ENCODE results near the gene DNAJC1.

The DNAJC1 gene

GRCh38 chr10:22010973-22011408, 7.5 kb upstream of the DNAJC1 start:
- no peak overlapping the region for H2AFZ ChIP-seq (ENCODE audit: low read depth, low read length)

GRCh38 chr10:22010539-22010938, 7.0 kb upstream of the DNAJC1 start:
- Histone ChIP-seq H3K79me2 (ENCODE audit: insufficient read depth, low read length) (no peaks in the 10 kb centered on the region), H2AFZ (ENCODE audit: low read depth, low read length) (no peak overlapping the region), H3K4me3 (ENCODE audit: low read depth in 1 of 2, low read length in 2 of 2) (no peak overlapping the region), H3K36me3 (ENCODE audit: insufficient read depth, low read length) (no peaks in the 10 kb centered on the region), H3K4me1 (ENCODE audit: insufficient read depth, low read length) (peaks cover 4% of the 10 kb centered on the region), H4K20me1 (ENCODE audit: insufficient read depth, low read length) (no peaks in the 10 kb centered on the region), H3K4me2 (ENCODE audit: insufficient read depth, low read length) (no peak overlapping the region), H3K9ac (ENCODE audit: low read depth, low read length) (no peak overlapping the region), H3K27ac (ENCODE audit: low read length) (no peak overlapping the region), H3K27me3 (ENCODE audit: insufficient read depth, low read length, poor library complexity) (peaks cover 3% of the 10 kb centered on the region), H3K9me3 (ENCODE audit: insufficient read depth, low read length, severe bottlenecking) (no peaks in the 10 kb centered on the region)
- TF ChIP-seq CTCF (IDR thresholded peaks at IDR 0.05; ENCODE audit: borderline replicate concordance, extremely low read depth, low read length, poor library complexity, severe bottlenecking) (no peak), EZH2 (IDR thresholded peaks at IDR 0.05; ENCODE audit: borderline replicate concordance, low read depth, low read length, severe bottlenecking) (no peak)
- no peak for DNase-seq
- ATAC-seq (ENCODE audit: insufficient read depth, low read depth): no peak

More at GRCh38 chr10:22010973-22011408, 7.5 kb upstream of the DNAJC1 start:
- Histone ChIP-seq H4K20me1 (ENCODE audit: insufficient read depth, low read length) (no peaks in the 10 kb centered on the region), H3K27ac (ENCODE audit: low read length) (no peak overlapping the region), H3K4me2 (ENCODE audit: insufficient read depth, low read length) (no peak overlapping the region), H3K4me1 (ENCODE audit: insufficient read depth, low read length) (no peaks in the 10 kb centered on the region; the same call in 1 of the 2 replicates), H3K9ac (ENCODE audit: low read depth, low read length) (no peak overlapping the region), H3K79me2 (ENCODE audit: insufficient read depth, low read length) (no peaks in the 10 kb centered on the region), H3K27me3 (ENCODE audit: insufficient read depth, low read length, poor library complexity) (peaks cover 3% of the 10 kb centered on the region), H3K9me3 (ENCODE audit: insufficient read depth, low read length, severe bottlenecking) (no peaks in the 10 kb centered on the region), H3K4me3 (ENCODE audit: low read depth in 1 of 2, low read length in 2 of 2) (no peak overlapping the region), H3K36me3 (ENCODE audit: insufficient read depth, low read length) (no peaks in the 10 kb centered on the region)
- no peak for TF ChIP-seq EZH2 (IDR thresholded peaks at IDR 0.05; ENCODE audit: borderline replicate concordance, low read depth, low read length, severe bottlenecking)
- no peak for TF ChIP-seq CTCF (IDR thresholded peaks at IDR 0.05; ENCODE audit: borderline replicate concordance, extremely low read depth, low read length, poor library complexity, severe bottlenecking)
- ATAC-seq (ENCODE audit: insufficient read depth, low read depth) (no peak), DNase-seq (no peak)

GRCh38 chr10:22006379-22006884, 2.9 kb upstream of the DNAJC1 start:
- Histone ChIP-seq H3K9me3 (ENCODE audit: insufficient read depth, low read length, severe bottlenecking) (no peaks in the 10 kb centered on the region), H3K36me3 (ENCODE audit: insufficient read depth, low read length) (no peaks in the 10 kb centered on the region), H3K9ac (ENCODE audit: low read depth, low read length) (no peak overlapping the region), H3K4me3 (ENCODE audit: low read depth in 1 of 2, low read length in 2 of 2) (no peak overlapping the region), H3K4me2 (ENCODE audit: insufficient read depth, low read length) (no peak overlapping the region), H3K27me3 (ENCODE audit: insufficient read depth, low read length, poor library complexity) (peaks cover 10% of the 10 kb centered on the region), H3K27ac (ENCODE audit: low read length) (no peak overlapping the region), H2AFZ (ENCODE audit: low read depth, low read length) (no peak overlapping the region), H3K79me2 (ENCODE audit: insufficient read depth, low read length) (no peaks in the 10 kb centered on the region), H4K20me1 (ENCODE audit: insufficient read depth, low read length) (no peaks in the 10 kb centered on the region), H3K4me1 (ENCODE audit: insufficient read depth, low read length) (peaks cover 35% of the 10 kb centered on the region)
- no peak for DNase-seq
- no peak for ATAC-seq (ENCODE audit: insufficient read depth, low read depth)
- no peak for TF ChIP-seq EZH2 (IDR thresholded peaks at IDR 0.05; ENCODE audit: borderline replicate concordance, low read depth, low read length, severe bottlenecking)
- no peak for TF ChIP-seq CTCF (IDR thresholded peaks at IDR 0.05; ENCODE audit: borderline replicate concordance, extremely low read depth, low read length, poor library complexity, severe bottlenecking)
